SU-DHL-6 (cell line): ENCODE results near the gene AURKAIP1.

Experiments used
- H2AFZ ChIP-seq: fragments of 200-600 bp; sonication (generic); 2 replicates; pipeline ENCODE4 v1.6.1; 2014; ENCODE audit warnings: low read depth, mild to moderate bottlenecking, moderate library complexity, mixed read lengths, antibody characterized with exemption, low read length; ENCODE audit not compliant: severe bottlenecking
- H3F3A ChIP-seq: fragments of 200-600 bp; shearing (Covaris generic); 2 replicates; pipeline ENCODE4 v1.6.0; 2016; ENCODE audit warnings: antibody characterized with exemption, mild to moderate bottlenecking; ENCODE audit not compliant: insufficient read depth
- H3K27ac ChIP-seq: fragments of 200-600 bp; sonication (generic); 2 replicates; pipeline ENCODE4 v1.5.1; 2016; ENCODE audit warnings: low read depth, mild to moderate bottlenecking, low read length, moderate library complexity, mixed read lengths
- H3K27me3 ChIP-seq: fragments of 200-600 bp; sonication (generic), shearing (Covaris generic); 2 replicates; pipeline ENCODE4 v1.6.0; 2014; ENCODE audit warnings: mild to moderate bottlenecking, low read length
- H3K36me3 ChIP-seq: fragments of 200-600 bp; sonication (generic); 2 replicates; pipeline ENCODE4 v1.6.1; 2014; ENCODE audit warnings: mild to moderate bottlenecking, low read length, mixed read lengths
- H3K4me2 ChIP-seq: fragments of 300-600, 200-600 bp; shearing (Covaris generic), sonication (generic); 2 replicates; pipeline ENCODE4 v1.6.0; 2014; ENCODE audit warnings: low read length, low read depth, mild to moderate bottlenecking; ENCODE audit not compliant: poor library complexity, severe bottlenecking
- H3K4me3 ChIP-seq: fragments of 200-600 bp; sonication (generic); 2 replicates; pipeline ENCODE4 v1.5.1; 2014; ENCODE audit warnings: antibody characterized with exemption, low read length, mild to moderate bottlenecking, mixed read lengths; ENCODE audit not compliant: insufficient read depth, poor library complexity, severe bottlenecking
- H3K79me2 ChIP-seq: fragments of 200-600 bp; sonication (generic); 2 replicates; pipeline ENCODE4 v1.6.1; 2014; ENCODE audit warnings: mild to moderate bottlenecking, low read length, moderate library complexity; ENCODE audit not compliant: insufficient read depth
- H3K9ac ChIP-seq: fragments of 200-600 bp; sonication (generic); 2 replicates; pipeline ENCODE4 v1.7.0; 2014; ENCODE audit warnings: mild to moderate bottlenecking, low read length
- H3K9me2 ChIP-seq: fragments of 200-600 bp; sonication (generic); replicated peaks from 2 replicates; pipeline ENCODE4 v1.6.1; 2014; ENCODE audit warnings: low read length; ENCODE audit not compliant: insufficient read depth
- H3K9me3 ChIP-seq: fragments of 200-600 bp; sonication (generic); 2 replicates; pipeline ENCODE4 v1.6.1; 2014; ENCODE audit warnings: low read length, mixed read lengths; ENCODE audit not compliant: insufficient read depth
- H4K20me1 ChIP-seq: fragments of 200-600 bp; sonication (generic); 2 replicates; pipeline ENCODE4 v1.6.1; 2014; ENCODE audit warnings: low read depth, mild to moderate bottlenecking, antibody characterized with exemption, low read length, moderate library complexity, mixed read lengths
- EZH2phosphoT487 ChIP-seq: fragments of 200-600 bp; sonication (generic), shearing (Covaris generic); conservative IDR thresholded peaks from 2 replicates; pipeline ENCODE4 v1.6.1; 2018; ENCODE audit warnings: mild to moderate bottlenecking, antibody characterized with exemption, low read length, moderate library complexity, mixed read lengths
- TF ChIP-seq, protein P1 (sequence below): fragments of 200-600 bp; sonication (generic); IDR thresholded peaks from one replicate; pipeline ENCODE4 v1.5.1; 2017; ENCODE audit warnings: antibody characterized with exemption, mild to moderate bottlenecking, low read length, moderate library complexity; ENCODE audit not compliant: insufficient read depth, poor library complexity, severe bottlenecking

Gene AURKAIP1

DNA sequence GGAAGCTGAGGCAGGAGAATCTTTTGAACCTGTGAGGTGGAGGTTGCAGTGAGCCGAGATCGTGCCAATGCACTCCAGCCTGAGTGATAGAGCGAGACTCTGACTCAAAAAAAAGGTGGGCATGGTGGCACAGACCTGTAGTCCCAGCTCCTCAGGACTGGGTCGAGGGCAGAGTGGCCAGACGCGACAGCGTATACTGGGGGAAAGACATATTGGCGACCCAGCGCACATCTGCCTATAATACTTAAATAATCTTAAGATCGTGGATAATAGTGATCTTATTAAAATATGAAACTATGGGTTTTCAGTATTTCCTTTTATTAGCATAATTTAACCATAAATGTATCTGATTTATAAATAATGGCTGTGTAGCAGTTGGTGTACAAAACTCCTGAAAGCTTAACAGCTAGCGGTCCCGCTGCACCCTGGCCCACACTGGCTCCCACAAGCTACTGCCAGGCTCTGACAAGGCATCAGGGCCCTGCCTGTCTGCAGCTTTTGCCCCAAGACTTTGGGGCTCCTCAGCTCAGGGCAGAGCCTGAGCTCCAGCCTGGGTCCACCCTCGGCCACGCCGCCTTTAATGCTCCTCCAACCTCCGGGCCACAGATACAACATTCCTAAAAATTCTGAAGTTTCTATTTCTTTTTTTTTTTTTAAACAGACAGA is 2.7 kb upstream of the AURKAIP1 start:
- no peak overlapping the region for H3K4me3 ChIP-seq
- H3F3A ChIP-seq, result peaks cover 19% of the 10 kb centered on the region
- TF ChIP-seq EZH2phosphoT487, result no peak
- TF ChIP-seq, protein P1, sequence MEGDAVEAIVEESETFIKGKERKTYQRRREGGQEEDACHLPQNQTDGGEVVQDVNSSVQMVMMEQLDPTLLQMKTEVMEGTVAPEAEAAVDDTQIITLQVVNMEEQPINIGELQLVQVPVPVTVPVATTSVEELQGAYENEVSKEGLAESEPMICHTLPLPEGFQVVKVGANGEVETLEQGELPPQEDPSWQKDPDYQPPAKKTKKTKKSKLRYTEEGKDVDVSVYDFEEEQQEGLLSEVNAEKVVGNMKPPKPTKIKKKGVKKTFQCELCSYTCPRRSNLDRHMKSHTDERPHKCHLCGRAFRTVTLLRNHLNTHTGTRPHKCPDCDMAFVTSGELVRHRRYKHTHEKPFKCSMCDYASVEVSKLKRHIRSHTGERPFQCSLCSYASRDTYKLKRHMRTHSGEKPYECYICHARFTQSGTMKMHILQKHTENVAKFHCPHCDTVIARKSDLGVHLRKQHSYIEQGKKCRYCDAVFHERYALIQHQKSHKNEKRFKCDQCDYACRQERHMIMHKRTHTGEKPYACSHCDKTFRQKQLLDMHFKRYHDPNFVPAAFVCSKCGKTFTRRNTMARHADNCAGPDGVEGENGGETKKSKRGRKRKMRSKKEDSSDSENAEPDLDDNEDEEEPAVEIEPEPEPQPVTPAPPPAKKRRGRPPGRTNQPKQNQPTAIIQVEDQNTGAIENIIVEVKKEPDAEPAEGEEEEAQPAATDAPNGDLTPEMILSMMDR, result no peak
- no peak overlapping the region for H2AFZ ChIP-seq
- peaks cover 31% of the 10 kb centered on the region for H3K79me2 ChIP-seq
- H3K27me3 ChIP-seq, result no peaks in the 10 kb centered on the region
- no peak overlapping the region for H3K27ac ChIP-seq
- H3K9me2 ChIP-seq, result no peaks in the 10 kb centered on the region
- no peaks in the 10 kb centered on the region for H4K20me1 ChIP-seq
- no peak overlapping the region for H3K4me2 ChIP-seq
- no peaks in the 10 kb centered on the region for H3K9me3 ChIP-seq
- H3K9ac ChIP-seq, result no peak overlapping the region
- no peaks in the 10 kb centered on the region for H3K36me3 ChIP-seq

DNA sequence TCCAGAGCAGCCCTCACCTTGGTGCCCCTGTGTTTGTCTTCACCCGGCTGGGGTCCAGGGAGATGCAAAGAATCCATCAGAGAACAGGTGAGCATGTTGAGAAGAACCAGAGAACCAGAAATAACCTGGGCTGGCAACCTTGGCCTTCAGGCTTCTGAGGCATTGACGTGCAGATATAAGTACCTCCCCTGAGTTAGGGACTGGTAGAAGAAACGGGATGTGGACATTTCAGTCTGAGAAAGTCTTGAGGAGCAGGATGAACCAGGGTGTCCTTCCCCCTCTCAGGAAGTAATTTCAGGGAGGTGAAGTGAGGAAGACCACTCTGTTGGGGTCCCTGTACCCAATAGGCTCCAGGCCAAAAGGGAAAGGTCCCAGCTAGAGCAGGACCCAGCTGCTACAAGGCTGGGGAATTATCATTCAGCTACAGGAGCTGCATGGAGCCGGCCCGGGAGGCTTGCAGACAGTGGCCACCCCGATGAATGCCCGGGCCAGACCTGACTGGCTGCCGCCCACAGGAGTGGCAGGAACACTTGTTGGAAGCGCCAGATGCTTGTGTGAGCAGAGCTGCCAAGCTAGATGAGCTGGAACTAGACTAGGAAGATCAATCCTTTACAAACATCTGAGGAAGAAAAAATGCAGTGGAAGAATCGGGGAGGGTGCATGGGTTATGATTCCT is 1.7 kb upstream of the AURKAIP1 start:
- Histone ChIP-seq H3K27ac (peak overlapping the region; percentile 63), H3K9ac (peak overlapping the region; percentile 99), H3K27me3 (no peaks in the 10 kb centered on the region), H3K79me2 (peaks cover 21% of the 10 kb centered on the region), H3F3A (peaks cover 19% of the 10 kb centered on the region), H2AFZ (no peak overlapping the region), H3K9me2 (no peaks in the 10 kb centered on the region), H3K4me2 (peak overlapping the region; percentile 90), H3K36me3 (no peaks in the 10 kb centered on the region), H3K9me3 (no peaks in the 10 kb centered on the region), H3K4me3 (no peak overlapping the region), H4K20me1 (no peaks in the 10 kb centered on the region)
- TF ChIP-seq, protein P1, result no peak
- TF ChIP-seq EZH2phosphoT487, result no peak

DNA sequence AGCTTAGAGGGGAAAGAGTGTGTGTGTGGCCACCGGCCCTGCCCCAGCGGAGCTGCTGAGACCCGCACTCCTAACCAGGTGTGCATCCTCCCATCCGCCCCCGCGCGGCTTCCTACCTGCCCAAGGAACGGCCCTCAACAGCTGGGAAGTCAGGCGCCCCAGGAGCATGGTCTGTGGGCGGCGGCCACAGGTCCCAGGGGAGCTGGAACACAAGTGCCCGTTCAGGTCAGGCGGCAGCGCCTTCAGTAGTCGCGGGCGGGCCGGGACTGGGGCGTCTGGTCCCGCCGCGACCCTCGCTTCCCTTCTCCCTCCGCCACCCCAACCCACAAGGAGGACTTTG is 448 bp downstream of the AURKAIP1 start:
- Histone ChIP-seq H3K4me3 (peak overlapping the region; percentile 97), H4K20me1 (no peaks in the 10 kb centered on the region), H3K9me2 (no peaks in the 10 kb centered on the region), H3K36me3 (no peaks in the 10 kb centered on the region), H3K4me2 (peak overlapping the region; percentile 90), H3K9me3 (no peaks in the 10 kb centered on the region), H3K79me2 (peaks cover 18% of the 10 kb centered on the region), H3F3A (peaks cover 19% of the 10 kb centered on the region), H3K27me3 (no peaks in the 10 kb centered on the region), H3K27ac (peak overlapping the region; percentile 63), H3K9ac (peak overlapping the region; percentile 99), H2AFZ (peak overlapping the region; percentile 72)
- TF ChIP-seq EZH2phosphoT487, result no peak
- TF ChIP-seq, protein P1, result no peak
